IMR-90 (cell line): ENCODE results near the gene DHX34. TPM values are rescaled to one million over a fixed set of nuclear protein-coding genes. Genes with fewer than 3 reads are reported as not detected.

Source experiments
- ATAC-seq: fragments of 200-7000 bp; cut with Tn5 transposase; 2 replicates; pipeline ENCODE4 v1.9.1; 2020; ENCODE audit warnings: low read depth, mild to moderate bottlenecking, moderate library complexity
- BruUV-seq: library from RNA; stranded (reverse); fragments of 400-500 nt; replicated peaks from 2 replicates; lab custom pipeline; 2021; lab: Mats Ljungman, UMichigan
- CTCF ChIA-PET: fragments of 300-600 bp; formaldehyde crosslinking; extraction: SDS; loops from one replicate; lab custom pipeline; 2021; ENCODE audit warnings: antibody characterized with exemption; lab: Yijun Ruan, JAX
- POLR2A ChIA-PET: fragments of 300-600 bp; sonication (Branson Sonifier 250); formaldehyde crosslinking; loops from one replicate; lab custom pipeline; 2022; ENCODE audit warnings: antibody characterized with exemption; ENCODE audit not compliant: unreplicated experiment; lab: Charles Lee
- DNase-seq: peaks from one replicate; pipeline ENCODE4 v3.0.0; 2013
- H2AFZ ChIP-seq: replicated peaks from 2 replicates; pipeline ENCODE3; 2013; ENCODE audit warnings: low read length, mild to moderate bottlenecking; ENCODE audit not compliant: poor library complexity
- H2AK5ac ChIP-seq: 2 replicates; pipeline ENCODE4 v1.6.1; 2013; ENCODE audit warnings: low read depth, low read length, inconsistent platforms
- H2AK9ac ChIP-seq: replicated peaks from 2 replicates; pipeline ENCODE3; 2013; ENCODE audit warnings: mild to moderate bottlenecking, low read depth, low read length, moderate library complexity; ENCODE audit not compliant: poor library complexity
- H2BK120ac ChIP-seq: 2 replicates; pipeline ENCODE4 v1.6.1; 2013; ENCODE audit warnings: low read depth, low read length, inconsistent platforms
- H2BK15ac ChIP-seq: 3 replicates; pipeline ENCODE4 v1.6.1; 2013; ENCODE audit warnings: low read depth, low read length, inconsistent platforms
- H2BK20ac ChIP-seq: 2 replicates; pipeline ENCODE4 v1.6.1; 2013; ENCODE audit warnings: low read depth, mild to moderate bottlenecking, inconsistent platforms, low read length, moderate library complexity
- H2BK5ac ChIP-seq: 2 replicates; pipeline ENCODE4 v1.6.1; 2013; ENCODE audit warnings: mild to moderate bottlenecking, low read depth, low read length, inconsistent platforms; ENCODE audit not compliant: poor library complexity, severe bottlenecking
- H3K14ac ChIP-seq: replicated peaks from 2 replicates; pipeline ENCODE4 v1.6.1; 2013; ENCODE audit warnings: low read depth, low read length, inconsistent platforms
- H3K18ac ChIP-seq: 2 replicates; pipeline ENCODE4 v1.6.1; 2013; ENCODE audit warnings: low read depth, low read length, control low read depth
- H3K23ac ChIP-seq: 2 replicates; pipeline ENCODE4 v1.6.1; 2013; ENCODE audit warnings: low read depth, low read length, inconsistent platforms
- H3K27ac ChIP-seq: 2 replicates; pipeline ENCODE4 v1.5.1; 2013; ENCODE audit warnings: mild to moderate bottlenecking, control low read depth, low read length; ENCODE audit not compliant: insufficient read depth
- H3K27me3 ChIP-seq: 2 replicates; pipeline ENCODE4 v1.6.1; 2013; ENCODE audit warnings: low read length; ENCODE audit not compliant: control insufficient read depth, insufficient read depth
- H3K36me3 ChIP-seq: 2 replicates; pipeline ENCODE4 v1.6.1; 2013; ENCODE audit warnings: low read length, mixed read lengths; ENCODE audit not compliant: control insufficient read depth, insufficient read depth
- H3K4ac ChIP-seq: 2 replicates; pipeline ENCODE4 v1.6.1; 2013; ENCODE audit warnings: low read depth, low read length, inconsistent platforms
- H3K4me1 ChIP-seq: 2 replicates; pipeline ENCODE4 v1.6.1; 2013; ENCODE audit warnings: low read length, mixed read lengths; ENCODE audit not compliant: control insufficient read depth, insufficient read depth
- H3K4me2 ChIP-seq: 2 replicates; pipeline ENCODE4 v1.6.1; 2013; ENCODE audit warnings: low read depth, mild to moderate bottlenecking, control low read depth, low read length, moderate library complexity
- H3K4me3 ChIP-seq: 2 replicates; pipeline ENCODE4 v1.5.1; 2013; ENCODE audit warnings: low read depth, mild to moderate bottlenecking, control low read depth, low read length, moderate library complexity; ENCODE audit not compliant: insufficient read depth
- H3K56ac ChIP-seq: 2 replicates; pipeline ENCODE4 v1.6.1; 2013; ENCODE audit warnings: low read length, inconsistent platforms; ENCODE audit not compliant: insufficient read depth; ENCODE audit errors: extremely low read depth
- H3K79me1 ChIP-seq, 2 experiments: 2 replicates each; pipeline ENCODE4 v1.6.1; 2013; ENCODE audit warnings: low read length in 2 of 2, inconsistent platforms in 1 of 2, low read depth in 1 of 2
- H3K9ac ChIP-seq: 2 replicates; pipeline ENCODE4 v1.6.1; 2013; ENCODE audit warnings: low read depth, low read length, control low read depth
- H3K9me1 ChIP-seq: 2 replicates; pipeline ENCODE4 v1.6.1; 2013; ENCODE audit warnings: low read length, inconsistent platforms; ENCODE audit not compliant: insufficient read depth
- H3K9me3 ChIP-seq: 2 replicates; pipeline ENCODE4 v1.6.1; 2013; ENCODE audit warnings: low read length; ENCODE audit not compliant: control insufficient read depth, insufficient read depth
- H4K20me1 ChIP-seq: 2 replicates; pipeline ENCODE4 v1.6.1; 2013; ENCODE audit warnings: low read length, inconsistent platforms; ENCODE audit not compliant: insufficient read depth
- H4K5ac ChIP-seq: 2 replicates; pipeline ENCODE4 v1.6.1; 2013; ENCODE audit warnings: mild to moderate bottlenecking, low read depth, low read length, control low read depth
- H4K8ac ChIP-seq, 2 experiments: 2 replicates each; pipeline ENCODE4 v1.6.1; 2013; ENCODE audit warnings: low read depth in 2 of 2, low read length in 2 of 2, control low read depth in 1 of 2, inconsistent platforms in 1 of 2
- H4K91ac ChIP-seq: 2 replicates; pipeline ENCODE4 v1.6.1; 2013; ENCODE audit warnings: low read depth, low read length, inconsistent platforms; ENCODE audit not compliant: insufficient read depth
- BHLHE40 ChIP-seq: fragments of 150-350 bp; IDR thresholded peaks from 2 replicates; pipeline ENCODE4 v1.6.1; 2016; ENCODE audit warnings: mild to moderate bottlenecking, low read depth, low read length
- MAFK ChIP-seq: IDR thresholded peaks from 2 replicates; pipeline ENCODE4 v1.6.1; 2012; ENCODE audit warnings: low read depth, low read length, improper control_type of control experiment
- MXI1 ChIP-seq: IDR thresholded peaks from 2 replicates; pipeline ENCODE4 v1.6.1; 2012; ENCODE audit warnings: low read depth, mild to moderate bottlenecking, low read length, moderate library complexity, borderline replicate concordance
- NFE2L2 ChIP-seq: fragments of 150-350 bp; IDR thresholded peaks from 2 replicates; pipeline ENCODE4 v1.6.1; 2016; ENCODE audit warnings: low read depth, mild to moderate bottlenecking, low read length
- RAD21 ChIP-seq: IDR thresholded peaks from 2 replicates; pipeline ENCODE4 v1.6.1; 2012; ENCODE audit warnings: low read length, improper control_type of control experiment
- RCOR1 ChIP-seq: IDR thresholded peaks from 2 replicates; pipeline ENCODE4 v1.6.1; 2012; ENCODE audit warnings: mild to moderate bottlenecking, low read length, improper control_type of control experiment; ENCODE audit not compliant: insufficient replicate concordance
- RFX5 ChIP-seq: IDR thresholded peaks from 2 replicates; pipeline ENCODE4 v1.8.0; 2012; ENCODE audit warnings: low read depth, mild to moderate bottlenecking, low read length, moderate library complexity
- SMC3 ChIP-seq: fragments of 150-350 bp; IDR thresholded peaks from 2 replicates; pipeline ENCODE4 v1.6.1; 2016; ENCODE audit warnings: low read depth, mild to moderate bottlenecking, antibody characterized with exemption, low read length, moderate library complexity
- WGBS, 2 experiments: methylation state at CpG; one replicate each; pipeline versions ENCODE4 v1.1.5 to v1.1.7; 2013; ENCODE audit warnings: missing lambda C conversion rate in 2 of 2; ENCODE audit not compliant: insufficient read length in 1 of 2; ENCODE audit errors: extremely low coverage in 2 of 2; 5-methylcytosine and 5-hydroxymethylcytosine counted together
- dilution Hi-C: fragments of 300-500 bp; cut with HindIII; formaldehyde crosslinking; loops from one replicate; pipeline ENCODE4 v1.14.3; 2018; ENCODE audit warnings: low sequenced_read_pairs; ENCODE audit not compliant: unreplicated experiment
- in situ Hi-C: fragments of 300-500 bp; cut with MboI; formaldehyde crosslinking; loops from 3 replicates; pipeline ENCODE4 v1.14.3; 2019; ENCODE audit warnings: low sequenced_read_pairs, inconsistent platforms, mixed read lengths
- intact Hi-C: fragments of 100-400 bp; cut with micrococcal nuclease; formaldehyde crosslinking; loops from 2 replicates; pipeline ENCODE4 v1.10.0; 2022
- polyA plus RNA-seq, 3 experiments: library from polyadenylated mRNA; depleted of rRNA; stranded (reverse); fragments of >200 nt; gene quantifications; 2 replicates each; pipeline ENCODE4 v1.2.3, GENCODE V29; 2012; ENCODE audit warnings: low replicate concordance in 1 of 3
- total RNA-seq: library from RNA; depleted of rRNA; stranded (reverse); fragments of >200 nt; gene quantifications from 2 replicates; pipeline ENCODE4 v1.2.3, GENCODE V29; 2012
- TF ChIP-seq, protein P1 (sequence below): fragments of 150-350 bp; IDR thresholded peaks from 2 replicates; pipeline ENCODE4 v1.6.1; 2016; ENCODE audit warnings: low read depth, mild to moderate bottlenecking, low read length, moderate library complexity, borderline replicate concordance
- TF ChIP-seq, protein P2 (sequence below): conservative IDR thresholded peaks from 2 replicates; pipeline ENCODE4 v1.5.1; 2012; ENCODE audit warnings: mild to moderate bottlenecking, low read depth, low read length, improper control_type of control experiment

DHX34 gene
- total and polyA plus RNA-seq, 2 of the 4 experiments (the other 2 are of a cell fraction) = 4.5 to 13.7 TPM

DNA sequence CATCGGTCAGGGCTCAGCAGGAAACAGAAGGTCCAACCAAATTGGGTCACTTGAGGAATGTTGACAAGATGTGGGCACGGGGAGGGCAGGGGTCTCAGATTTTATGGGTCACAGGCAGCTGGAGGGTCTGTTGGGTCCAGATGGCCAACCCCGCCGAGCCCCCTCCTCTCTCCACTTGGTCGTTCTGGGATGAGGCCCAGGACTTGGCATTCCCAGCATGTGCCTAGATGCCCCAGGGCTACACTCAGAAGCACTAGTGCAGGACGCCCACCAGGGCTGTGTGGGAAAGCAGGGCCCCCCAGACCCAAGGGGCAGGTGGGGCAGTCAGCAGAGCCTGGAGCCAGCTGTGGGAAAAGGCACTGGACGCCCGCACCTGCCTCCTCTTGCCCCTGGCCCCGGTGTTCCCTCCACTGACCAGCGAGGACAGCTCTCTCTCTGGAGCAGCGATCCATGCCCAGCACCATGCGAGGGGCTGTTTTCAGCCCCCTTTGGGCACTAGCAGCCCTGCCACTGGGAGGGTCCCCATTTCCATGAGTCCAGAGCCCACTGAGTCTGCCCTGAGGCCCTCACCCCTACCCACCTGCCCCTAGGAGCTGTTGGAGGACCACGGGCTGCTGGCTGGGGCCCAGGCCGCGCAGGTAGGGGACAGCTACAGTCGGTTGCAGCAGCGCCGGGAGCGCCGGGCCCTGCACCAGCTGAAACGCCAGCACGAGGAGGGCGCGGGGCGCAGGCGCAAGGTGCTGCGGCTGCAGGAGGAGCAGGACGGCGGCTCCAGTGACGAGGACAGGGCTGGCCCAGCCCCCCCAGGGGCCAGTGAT is 26.0 kb downstream of the DHX34 start (continued):
- TF ChIP-seq RCOR1 = no peak

DNA sequence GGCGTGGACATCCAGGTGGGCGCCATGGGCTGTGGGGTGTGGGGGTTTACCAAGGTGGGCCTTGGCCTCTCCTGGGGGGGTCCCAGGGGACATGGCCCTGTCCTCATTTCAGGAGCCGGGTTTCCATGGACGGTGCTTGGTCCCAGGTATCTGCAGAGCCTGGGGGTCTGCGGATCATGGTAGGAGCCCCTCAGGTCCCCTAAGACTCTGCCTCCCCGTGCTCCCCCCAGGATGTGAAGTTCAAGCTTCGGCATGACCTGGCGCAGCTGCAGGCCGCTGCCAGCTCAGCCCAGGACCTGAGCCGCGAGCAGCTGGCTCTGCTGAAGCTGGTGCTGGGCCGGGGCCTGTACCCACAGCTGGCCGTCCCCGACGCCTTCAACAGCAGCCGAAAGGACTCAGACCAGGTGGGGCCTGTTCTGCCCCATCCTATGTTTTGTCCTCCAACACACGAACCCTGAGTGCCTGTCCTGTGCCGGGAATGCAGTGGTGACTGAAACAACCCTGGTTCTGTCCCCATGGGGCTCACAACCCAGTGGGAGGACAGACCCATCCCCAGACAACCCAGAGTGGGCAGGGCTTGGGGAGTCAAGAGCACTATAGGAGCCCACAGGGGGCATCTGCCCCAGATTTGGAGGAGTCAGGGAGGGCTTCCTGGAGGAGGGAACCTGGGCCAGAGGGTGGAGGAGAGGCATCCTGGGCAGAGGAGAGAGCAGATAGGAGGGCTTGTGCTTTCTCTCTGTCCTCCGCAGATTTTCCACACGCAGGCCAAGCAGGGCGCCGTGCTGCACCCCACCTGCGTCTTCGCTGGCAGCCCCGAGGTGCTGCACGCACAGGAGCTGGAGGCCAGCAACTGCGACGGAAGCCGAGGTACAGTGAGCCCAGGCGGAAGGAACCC is 26.8 kb downstream of the DHX34 start:
- 94% methylated on average over 13 of the region's 30 CpGs; no CpG with 5 or more reads in 1 of the 2 experiments for WGBS, 2 experiments
- H4K8ac ChIP-seq = no peak overlapping the region
- H2AK5ac ChIP-seq = no peak overlapping the region
- H2AFZ ChIP-seq = no peak overlapping the region
- H3K9me1 ChIP-seq = 0 out of 2 replicates have a peak, but pooled peaks cover 5% of the 10 kb centered on the region
- no peak overlapping the region for H2BK20ac ChIP-seq
- H3K9ac ChIP-seq = no peak overlapping the region
- H2BK120ac ChIP-seq = no peak overlapping the region
- DNase-seq (no peak), ATAC-seq (no peak)
- no peak overlapping the region for H3K23ac ChIP-seq
- no peak overlapping the region for H3K14ac ChIP-seq
- peaks cover 77% of the 10 kb centered on the region for H3K36me3 ChIP-seq
- H3K4ac ChIP-seq = no peak overlapping the region
- in situ Hi-C loops (no loop called here), dilution Hi-C loops (no loop called here), intact Hi-C loops (no loop called here)
- no peak overlapping the region for H2BK5ac ChIP-seq
- H3K27ac ChIP-seq = no peak overlapping the region
- H3K4me3 ChIP-seq = no peak overlapping the region
- BruUV-seq = no TSS peak
- ChIA-PET POLR2A (no interaction called here), CTCF (no interaction called here)
- H2AK9ac ChIP-seq = no peak overlapping the region
- no peaks in the 10 kb centered on the region for H3K4me1 ChIP-seq
- peaks cover 13% of the 10 kb centered on the region; the same call in 1 of the 2 replicates for H4K20me1 ChIP-seq
- H3K18ac ChIP-seq = no peak overlapping the region
- H3K79me1 ChIP-seq = peaks cover 7 to 18% of the 10 kb centered on the region in 2 experiments; a peak in 3 of 4 replicates
- H3K9me3 ChIP-seq = no peaks in the 10 kb centered on the region
- H4K91ac ChIP-seq = no peak overlapping the region
- no peak overlapping the region for H3K4me2 ChIP-seq
- H3K27me3 ChIP-seq = no peaks in the 10 kb centered on the region
- H4K5ac ChIP-seq = no peak overlapping the region
- H2BK15ac ChIP-seq = no peak overlapping the region
- no peak overlapping the region for H3K56ac ChIP-seq
- TF ChIP-seq MXI1 (no peak), BHLHE40 (no peak), SMC3 (no peak), RCOR1 (no peak), RFX5 (no peak), MAFK (no peak), RAD21 (no peak), NFE2L2 (no peak)
- TF ChIP-seq, protein P1, sequence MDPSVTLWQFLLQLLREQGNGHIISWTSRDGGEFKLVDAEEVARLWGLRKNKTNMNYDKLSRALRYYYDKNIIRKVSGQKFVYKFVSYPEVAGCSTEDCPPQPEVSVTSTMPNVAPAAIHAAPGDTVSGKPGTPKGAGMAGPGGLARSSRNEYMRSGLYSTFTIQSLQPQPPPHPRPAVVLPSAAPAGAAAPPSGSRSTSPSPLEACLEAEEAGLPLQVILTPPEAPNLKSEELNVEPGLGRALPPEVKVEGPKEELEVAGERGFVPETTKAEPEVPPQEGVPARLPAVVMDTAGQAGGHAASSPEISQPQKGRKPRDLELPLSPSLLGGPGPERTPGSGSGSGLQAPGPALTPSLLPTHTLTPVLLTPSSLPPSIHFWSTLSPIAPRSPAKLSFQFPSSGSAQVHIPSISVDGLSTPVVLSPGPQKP = no peak
- TF ChIP-seq, protein P2, sequence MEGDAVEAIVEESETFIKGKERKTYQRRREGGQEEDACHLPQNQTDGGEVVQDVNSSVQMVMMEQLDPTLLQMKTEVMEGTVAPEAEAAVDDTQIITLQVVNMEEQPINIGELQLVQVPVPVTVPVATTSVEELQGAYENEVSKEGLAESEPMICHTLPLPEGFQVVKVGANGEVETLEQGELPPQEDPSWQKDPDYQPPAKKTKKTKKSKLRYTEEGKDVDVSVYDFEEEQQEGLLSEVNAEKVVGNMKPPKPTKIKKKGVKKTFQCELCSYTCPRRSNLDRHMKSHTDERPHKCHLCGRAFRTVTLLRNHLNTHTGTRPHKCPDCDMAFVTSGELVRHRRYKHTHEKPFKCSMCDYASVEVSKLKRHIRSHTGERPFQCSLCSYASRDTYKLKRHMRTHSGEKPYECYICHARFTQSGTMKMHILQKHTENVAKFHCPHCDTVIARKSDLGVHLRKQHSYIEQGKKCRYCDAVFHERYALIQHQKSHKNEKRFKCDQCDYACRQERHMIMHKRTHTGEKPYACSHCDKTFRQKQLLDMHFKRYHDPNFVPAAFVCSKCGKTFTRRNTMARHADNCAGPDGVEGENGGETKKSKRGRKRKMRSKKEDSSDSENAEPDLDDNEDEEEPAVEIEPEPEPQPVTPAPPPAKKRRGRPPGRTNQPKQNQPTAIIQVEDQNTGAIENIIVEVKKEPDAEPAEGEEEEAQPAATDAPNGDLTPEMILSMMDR = no peak
